Mucosa of rectum (tissue), 2 donors: ENCODE results near the gene HEG1.

Experiments
- H3K27ac ChIP-seq, 2 donors: one replicate each; pipeline ENCODE4 v1.7.0; 2013; ENCODE audit warnings: inconsistent platforms in 2 of 2, low read depth in 2 of 2, low read length in 2 of 2
- H3K27me3 ChIP-seq, 2 donors: one replicate each; pipeline ENCODE4 v1.7.0; 2013; ENCODE audit warnings: low read length in 2 of 2; ENCODE audit not compliant: control insufficient read depth in 2 of 2, insufficient read depth in 2 of 2
- H3K36me3 ChIP-seq, 2 donors: one replicate each; pipeline ENCODE4 v1.7.0; 2013; ENCODE audit warnings: low read length in 2 of 2; ENCODE audit not compliant: control insufficient read depth in 2 of 2, insufficient read depth in 2 of 2
- H3K4me1 ChIP-seq, 2 donors: one replicate each; pipeline ENCODE4 v1.7.0; 2013; ENCODE audit warnings: low read length in 2 of 2, mild to moderate bottlenecking in 1 of 2; ENCODE audit not compliant: control insufficient read depth in 2 of 2, insufficient read depth in 2 of 2
- H3K4me3 ChIP-seq, 2 donors: one replicate each; pipeline ENCODE4 v1.7.0; 2013; ENCODE audit warnings: low read length in 2 of 2
- H3K9ac ChIP-seq, 2 donors: one replicate each; pipeline ENCODE4 v1.7.0; 2013; ENCODE audit warnings: low read length in 2 of 2, low read depth in 1 of 2, mild to moderate bottlenecking in 1 of 2
- H3K9me3 ChIP-seq, 2 donors: one replicate each; pipeline ENCODE4 v1.7.0; 2013; ENCODE audit warnings: low read length in 2 of 2; ENCODE audit not compliant: control insufficient read depth in 2 of 2
- donor health status: healthy.
- donor health status: Normal muscosa, but diverticular disease.

The HEG1 gene

DNA sequence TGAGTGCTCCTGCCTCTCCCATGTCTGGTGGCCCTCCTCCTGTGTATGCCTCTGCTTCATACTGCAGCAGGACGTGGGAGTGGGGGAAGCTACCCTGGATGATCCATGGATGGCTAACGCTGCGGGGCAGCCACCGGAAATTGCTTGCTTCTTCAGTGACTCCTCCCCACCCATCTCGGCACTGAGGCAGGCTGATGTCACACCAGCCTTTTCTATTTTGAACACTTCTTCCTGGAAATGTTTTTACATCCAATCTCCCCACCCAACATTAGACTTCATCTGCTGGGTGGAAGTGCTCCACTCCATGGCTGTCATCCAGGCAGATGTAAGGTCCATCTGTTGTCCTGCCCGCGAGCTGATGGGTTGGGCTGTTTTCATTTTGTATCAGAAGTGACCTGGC, 62.3 kb downstream of the HEG1 start:
- Histone ChIP-seq H3K27me3 (no peaks in the 10 kb centered on the region), H3K9ac (peak overlapping the region in 1 of 2 donors; percentile 29), H3K36me3 (peaks cover 5 to 9% of the 10 kb centered on the region in 2 donors), H3K9me3 (no peaks in the 10 kb centered on the region), H3K4me3 (no peak overlapping the region), H3K4me1 (peaks cover 4 to 6% of the 10 kb centered on the region in 2 donors), H3K27ac (peak overlapping the region; percentile 11 to 17)

DNA sequence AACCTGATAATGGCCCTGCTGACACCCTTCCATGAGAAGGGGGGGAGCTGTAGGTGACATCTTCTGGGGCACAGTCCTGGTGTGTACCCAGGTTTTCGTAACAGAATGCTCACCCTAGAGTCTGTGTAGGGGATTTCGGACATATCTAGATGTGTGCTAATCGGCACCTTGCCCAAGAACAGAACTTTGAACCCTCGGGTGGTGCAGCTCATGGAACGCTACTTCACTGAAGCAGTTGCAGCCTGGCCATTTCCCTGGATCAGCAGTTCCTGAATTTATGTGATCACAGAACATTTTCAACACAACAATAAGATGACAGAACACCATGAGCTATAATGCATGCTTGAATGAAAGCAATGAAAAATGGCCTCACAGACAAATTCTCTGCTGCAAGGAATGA, 63.8 kb downstream of the HEG1 start:
- Histone ChIP-seq H3K9me3 (no peaks in the 10 kb centered on the region), H3K4me1 (peaks cover 4 to 8% of the 10 kb centered on the region in 2 donors), H3K27me3 (no peaks in the 10 kb centered on the region), H3K27ac (no peak overlapping the region), H3K4me3 (no peak overlapping the region), H3K9ac (no peak overlapping the region), H3K36me3 (peaks cover 5 to 6% of the 10 kb centered on the region in 2 donors)

GRCh38 chr3:124986192-124987143, 69.3 kb downstream of the HEG1 start:
- Histone ChIP-seq H3K9me3 (no peaks in the 10 kb centered on the region), H3K27me3 (no peaks in the 10 kb centered on the region), H3K4me3 (no peak overlapping the region), H3K27ac (peak overlapping the region; percentile 46 to 68), H3K4me1 (peaks cover 10 to 30% of the 10 kb centered on the region in 2 donors), H3K9ac (no peak overlapping the region), H3K36me3 (peaks cover 3 to 5% of the 10 kb centered on the region in 2 donors)

DNA sequence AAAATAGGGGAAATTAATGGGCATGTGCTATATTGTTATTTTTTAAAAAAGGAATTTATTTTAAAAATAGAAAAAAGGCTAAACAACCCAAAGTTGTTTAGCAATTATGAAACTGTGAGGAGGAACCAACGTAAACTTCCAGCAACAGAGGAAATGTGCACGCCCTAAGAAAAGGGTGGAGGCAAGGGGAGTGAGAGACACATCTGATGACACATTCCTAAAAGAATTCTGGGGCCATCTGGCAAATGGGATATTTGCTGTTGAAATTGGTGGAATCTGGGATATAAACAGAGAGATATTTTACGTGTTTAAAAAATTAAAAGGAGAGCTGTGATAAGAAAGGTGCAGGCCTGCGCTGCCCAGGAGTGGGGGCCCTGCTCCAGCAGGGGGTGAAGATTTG, 70.4 kb downstream of the HEG1 start:
- no peaks in the 10 kb centered on the region for H3K27me3 ChIP-seq
- peaks cover 10 to 30% of the 10 kb centered on the region in 2 donors for H3K4me1 ChIP-seq
- H3K9ac ChIP-seq: no peak overlapping the region
- peak overlapping the region; percentile 68 to 71 for H3K27ac ChIP-seq
- H3K4me3 ChIP-seq: peak overlapping the region in 1 of 2 donors; percentile 37
- H3K9me3 ChIP-seq: no peaks in the 10 kb centered on the region
- H3K36me3 ChIP-seq: peaks cover under 1 to 5% of the 10 kb centered on the region in 2 donors

DNA sequence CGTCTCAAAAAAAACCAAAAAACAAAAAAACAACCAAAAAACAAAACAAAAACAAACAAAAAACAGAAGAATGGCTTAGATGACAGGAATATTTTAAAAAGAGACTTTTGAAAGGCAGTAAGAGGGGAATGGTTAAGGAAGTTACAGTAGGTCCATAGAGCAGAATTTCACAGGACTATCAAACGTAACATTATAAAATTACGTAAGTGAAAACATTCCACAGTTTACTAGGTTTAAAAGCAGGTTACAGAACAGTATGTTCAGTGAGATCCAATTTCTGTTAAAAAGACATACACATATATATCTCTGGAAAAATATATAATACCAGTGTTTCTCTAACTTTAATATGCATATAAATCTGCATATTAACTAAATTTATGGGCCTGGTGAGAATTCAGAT, 71.0 kb downstream of the HEG1 start:
- Histone ChIP-seq H3K27ac (peak overlapping the region; percentile 48 to 71), H3K9me3 (no peaks in the 10 kb centered on the region), H3K27me3 (no peaks in the 10 kb centered on the region), H3K4me1 (peaks cover 10 to 30% of the 10 kb centered on the region in 2 donors), H3K4me3 (no peak overlapping the region), H3K36me3 (peaks cover 0 to 2% of the 10 kb centered on the region in 2 donors), H3K9ac (peak overlapping the region in 1 of 2 donors; percentile 31)

- Histone ChIP-seq H3K9ac (no peak overlapping the region), H3K27ac (no peak overlapping the region), H3K36me3 (no peaks in the 10 kb centered on the region), H3K9me3 (no peaks in the 10 kb centered on the region), H3K27me3 (no peaks in the 10 kb centered on the region), H3K4me3 (no peak overlapping the region), H3K4me1 (peaks cover 10 to 30% of the 10 kb centered on the region in 2 donors)
Measured at GRCh38 chr3:124982855-124983254, 72.9 kb downstream of the HEG1 start.

DNA sequence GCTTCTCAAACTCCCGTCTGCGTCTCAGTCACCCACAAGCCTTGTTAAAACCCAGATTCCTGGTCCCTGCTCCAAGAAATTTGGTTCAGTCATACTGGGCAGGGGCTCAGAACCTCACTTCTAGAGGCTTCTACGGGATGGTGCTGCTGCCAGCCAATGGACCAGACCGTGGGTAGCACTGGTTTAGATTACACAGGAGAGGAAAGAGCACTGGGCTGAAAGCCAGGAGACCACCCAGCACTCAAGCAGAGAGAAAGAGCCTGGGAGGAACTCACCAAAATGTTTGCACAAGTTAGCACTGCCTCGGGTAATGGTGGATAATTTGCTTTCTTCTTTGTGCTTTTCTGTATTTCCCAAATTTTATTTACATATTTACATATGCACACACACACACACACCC, 74.3 kb downstream of the HEG1 start:
- no peak overlapping the region for H3K4me3 ChIP-seq
- H3K4me1 ChIP-seq: peaks cover 10 to 23% of the 10 kb centered on the region in 2 donors
- H3K9me3 ChIP-seq: no peaks in the 10 kb centered on the region
- H3K36me3 ChIP-seq: no peaks in the 10 kb centered on the region
- H3K27me3 ChIP-seq: no peaks in the 10 kb centered on the region
- no peak overlapping the region for H3K27ac ChIP-seq
- no peak overlapping the region for H3K9ac ChIP-seq

DNA sequence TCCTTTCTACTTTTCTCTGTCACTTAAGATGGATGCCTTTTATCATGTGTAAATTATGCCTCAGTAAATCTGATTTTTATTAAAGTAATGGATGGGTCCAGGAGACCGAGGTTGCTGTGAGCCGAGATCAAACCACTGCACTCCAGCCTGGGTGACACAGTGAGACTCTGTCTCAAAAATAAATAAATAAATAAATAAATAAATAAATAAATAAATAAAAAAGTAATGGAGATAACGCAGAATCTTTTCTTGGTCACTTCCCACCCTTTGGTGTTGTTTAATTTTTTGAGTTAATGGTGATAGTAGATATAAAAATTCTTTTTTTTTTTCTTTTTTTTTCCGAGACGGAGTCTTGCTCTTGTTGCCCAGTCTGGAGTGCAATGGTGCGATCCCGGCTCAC, 77.2 kb downstream of the HEG1 start:
- no peak overlapping the region for H3K27ac ChIP-seq
- H3K4me3 ChIP-seq: no peak overlapping the region
- H3K27me3 ChIP-seq: no peaks in the 10 kb centered on the region
- H3K9me3 ChIP-seq: no peaks in the 10 kb centered on the region
- peaks cover 12 to 20% of the 10 kb centered on the region in 2 donors for H3K4me1 ChIP-seq
- no peaks in the 10 kb centered on the region for H3K36me3 ChIP-seq
- no peak overlapping the region for H3K9ac ChIP-seq

GRCh38 chr3:124976383-124976782, 79.4 kb downstream of the HEG1 start:
- no peak overlapping the region for H3K27ac ChIP-seq
- H3K4me1 ChIP-seq: peaks cover 19 to 35% of the 10 kb centered on the region in 2 donors
- H3K4me3 ChIP-seq: no peak overlapping the region
- no peaks in the 10 kb centered on the region for H3K27me3 ChIP-seq
- no peak overlapping the region for H3K9ac ChIP-seq
- no peaks in the 10 kb centered on the region for H3K9me3 ChIP-seq
- H3K36me3 ChIP-seq: peaks cover 0 to 3% of the 10 kb centered on the region in 2 donors

DNA sequence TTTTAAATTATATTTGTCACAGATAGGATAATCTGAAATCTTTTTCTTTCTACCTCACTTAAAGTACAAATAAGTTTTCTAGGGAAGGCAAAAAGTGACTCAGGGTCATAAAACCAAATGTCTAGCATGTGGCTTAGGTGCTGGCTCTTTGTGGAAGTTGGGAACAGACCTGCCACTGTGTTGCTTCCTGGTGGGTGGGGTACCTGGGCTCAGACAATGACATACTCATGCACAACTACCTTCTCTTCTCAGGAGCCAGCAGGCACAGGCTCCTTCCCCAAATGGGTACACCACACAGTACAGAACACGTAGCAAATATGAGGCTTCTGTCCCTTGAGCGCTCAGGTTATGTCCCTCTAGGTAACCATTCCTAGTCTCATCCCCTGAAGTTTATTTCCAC, 81.1 kb downstream of the HEG1 start:
- Histone ChIP-seq H3K9ac (peak overlapping the region; percentile 34 to 69), H3K4me1 (peaks cover 23 to 50% of the 10 kb centered on the region in 2 donors), H3K4me3 (no peak overlapping the region), H3K36me3 (peaks cover 0 to 9% of the 10 kb centered on the region in 2 donors), H3K27me3 (no peaks in the 10 kb centered on the region), H3K27ac (peak overlapping the region; percentile 84 to 96), H3K9me3 (no peaks in the 10 kb centered on the region)
